GM18861 (cell line): Measurements from ENCODE around the gene RBSN.
A peak's percentile ranks its signal among the peaks of the same experiment; 100 is the strongest.
"Not testable (repeated sequence)": the region's sequence is repeated elsewhere in the genome, so short reads cannot be mapped to it uniquely, and the experiment has no call there.

ENCODE experiments used
- ATAC-seq: cut with Tn5 transposase; IDR thresholded peaks from one replicate; pipeline ENCODE4 v1.9.1; 2021; ENCODE audit not compliant: unreplicated experiment

Gene RBSN

GRCh38 chr3:15098503-15099363 is at the start of gene RBSN:
TSS of gene RBSN (minus strand) at chr3:15099148. CDS start at chr3:15096120, 3,028 bp downstream.
- ATAC-seq: peak; percentile 85

DNA sequence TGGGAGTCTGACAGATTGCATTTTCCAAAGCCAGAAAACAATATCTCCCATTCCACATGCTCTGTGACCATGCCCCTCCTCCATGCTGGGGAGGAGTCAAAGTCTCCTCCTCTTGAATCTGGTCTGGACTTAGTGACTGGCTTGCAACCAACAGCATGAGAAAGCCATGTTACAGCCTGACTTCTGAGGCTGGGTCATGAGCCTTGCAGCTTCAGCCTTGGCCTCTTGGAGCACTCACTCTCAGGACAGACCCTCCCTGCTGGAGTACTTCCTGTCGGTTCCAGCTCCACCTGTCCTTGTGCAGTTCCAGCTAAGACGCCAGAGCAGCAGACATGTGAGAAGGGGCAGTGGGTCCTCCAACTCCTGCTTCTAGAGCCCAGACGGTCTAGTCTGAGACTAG is 49.7 kb upstream of the RBSN start:
- no peak for ATAC-seq

DNA sequence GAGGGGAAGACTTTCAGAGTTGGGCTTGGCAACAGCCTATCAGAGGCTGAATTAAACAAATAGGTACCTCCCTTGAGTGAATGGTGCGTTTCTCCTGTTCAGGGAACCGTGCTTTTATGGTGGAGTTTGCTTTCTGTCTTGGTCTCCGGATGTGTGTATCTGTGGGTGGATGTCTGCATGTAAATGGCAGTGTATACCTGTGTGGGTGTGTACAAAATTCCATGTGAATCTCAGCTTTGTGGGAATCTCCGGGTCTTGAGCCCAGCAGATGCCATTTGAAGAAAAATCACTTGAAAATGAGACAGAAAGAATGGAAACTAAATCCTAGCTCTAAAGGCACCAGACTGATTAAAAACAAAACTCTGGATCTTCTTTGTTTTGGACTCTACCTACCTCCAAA is 37.9 kb upstream of the RBSN start:
- not testable (repeated sequence) for ATAC-seq

- ATAC-seq: not testable (repeated sequence)
Measured at GRCh38 chr3:15134968-15135367, 36.0 kb upstream of the RBSN start.

- ATAC-seq: not testable (repeated sequence)
Measured at GRCh38 chr3:15128403-15128802, 29.5 kb upstream of the RBSN start.

GRCh38 chr3:15126975-15127374 is 28.0 kb upstream of the RBSN start:
- not testable (repeated sequence) for ATAC-seq

GRCh38 chr3:15122398-15122797 is 23.4 kb upstream of the RBSN start:
- no peak for ATAC-seq

DNA sequence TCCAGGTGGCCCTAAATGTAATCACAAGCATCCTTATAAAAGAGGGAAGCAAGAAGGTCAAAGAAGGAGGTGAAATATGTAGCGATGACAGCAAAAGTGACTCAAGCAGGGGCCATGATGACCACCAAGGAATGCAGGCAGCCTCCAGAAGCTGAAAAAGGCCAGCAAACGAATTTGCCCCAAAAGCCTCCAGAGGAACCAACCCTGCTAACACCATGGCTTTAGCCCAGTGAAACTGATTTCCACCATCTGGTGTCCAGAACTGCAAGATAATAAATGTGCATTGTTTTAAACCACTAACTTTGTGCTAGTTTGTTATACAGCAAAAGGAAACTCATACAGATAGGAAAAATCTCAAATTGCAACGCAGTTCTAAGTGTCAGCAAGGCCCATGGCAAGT is 23.0 kb upstream of the RBSN start:
- ATAC-seq: no peak

GRCh38 chr3:15120986-15121385 is 22.0 kb upstream of the RBSN start:
- ATAC-seq: no peak

DNA sequence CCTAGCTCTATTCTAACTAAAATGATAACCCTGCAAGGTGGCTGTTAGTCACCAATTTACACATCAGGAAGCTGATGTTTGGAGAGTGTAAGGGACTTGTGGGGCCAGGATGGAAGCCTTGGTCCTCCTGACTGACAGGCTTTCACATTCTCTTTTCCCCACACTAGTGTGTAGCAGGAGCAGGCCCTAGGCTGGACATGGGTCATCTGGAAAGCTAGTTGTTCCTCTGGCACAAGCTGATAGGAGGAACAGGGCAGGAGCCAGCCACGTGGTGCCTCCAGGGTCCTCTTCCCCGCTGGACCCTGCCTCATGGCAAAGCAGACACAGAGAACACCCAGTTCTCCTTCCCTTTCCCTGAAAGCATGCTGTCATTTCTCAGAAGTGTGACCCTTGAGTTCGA is 18.1 kb upstream of the RBSN start:
- no peak for ATAC-seq

GRCh38 chr3:15116032-15116669 is 17.2 kb upstream of the RBSN start:
- no peak for ATAC-seq

DNA sequence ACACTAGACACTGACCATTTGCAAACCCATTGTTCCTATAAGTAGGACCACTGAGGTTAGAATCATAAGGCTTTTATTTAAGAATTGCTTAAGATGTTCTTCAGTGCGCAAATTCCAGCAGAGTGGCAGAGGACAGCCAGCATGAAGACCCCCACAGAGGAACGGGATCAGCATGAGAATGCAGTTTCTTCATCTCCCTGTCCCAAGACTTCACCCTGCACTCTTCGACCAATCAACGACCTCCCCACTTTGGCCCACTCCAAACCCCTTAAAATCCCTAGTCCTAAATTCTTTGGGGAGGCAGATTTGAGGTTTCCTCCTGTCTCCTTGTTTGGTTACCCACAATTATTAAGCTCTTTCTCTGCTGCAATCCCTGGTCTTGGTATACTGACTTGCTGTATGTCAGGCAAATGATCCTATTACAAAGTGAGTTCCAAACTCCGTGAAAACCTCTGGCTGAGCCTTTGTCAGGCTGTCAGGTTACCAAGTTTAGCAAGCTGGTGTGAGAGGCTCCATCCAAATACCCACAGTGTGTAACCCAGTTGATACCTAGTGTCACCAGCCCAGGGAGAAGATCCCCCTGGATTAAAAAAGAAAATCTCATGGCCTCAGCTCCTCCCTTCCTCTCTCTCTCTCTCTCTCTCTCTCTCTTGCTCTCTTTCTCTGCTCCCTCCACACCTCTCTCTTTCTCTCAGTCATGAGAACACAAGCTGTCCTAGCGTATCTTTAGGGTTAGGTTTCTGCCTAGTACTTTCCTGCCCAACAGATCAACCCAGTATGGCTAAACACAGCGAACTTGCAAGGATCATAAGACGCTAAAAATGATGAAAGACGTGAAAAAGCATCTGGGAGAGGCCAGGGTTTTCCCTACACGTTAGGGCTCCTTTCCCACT is 15.8 kb upstream of the RBSN start:
- no peak for ATAC-seq

GRCh38 chr3:15113884-15114283 is 14.9 kb upstream of the RBSN start:
- ATAC-seq: no peak

GRCh38 chr3:15113471-15113870 is 14.5 kb upstream of the RBSN start:
- ATAC-seq: no peak

DNA sequence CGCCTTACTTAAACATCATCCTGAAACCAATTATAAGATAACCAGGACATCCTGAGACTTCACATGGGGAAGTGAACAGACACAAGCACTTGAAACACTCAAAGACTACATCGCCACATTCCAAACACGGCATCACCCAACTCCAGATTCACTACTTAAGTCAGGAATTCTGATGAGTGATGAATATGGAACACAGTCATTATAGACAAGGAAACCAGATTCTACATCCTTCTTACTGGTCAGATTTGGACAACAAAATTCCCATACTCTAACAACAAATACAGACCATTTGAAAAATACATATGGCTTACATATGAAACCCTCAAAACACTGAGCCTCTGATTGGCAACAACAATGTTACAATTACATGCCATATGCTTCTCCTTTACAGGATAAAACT is 13.1 kb upstream of the RBSN start:
- ATAC-seq: no peak

GRCh38 chr3:15110206-15110605 is 11.3 kb upstream of the RBSN start:
- ATAC-seq: no peak

DNA sequence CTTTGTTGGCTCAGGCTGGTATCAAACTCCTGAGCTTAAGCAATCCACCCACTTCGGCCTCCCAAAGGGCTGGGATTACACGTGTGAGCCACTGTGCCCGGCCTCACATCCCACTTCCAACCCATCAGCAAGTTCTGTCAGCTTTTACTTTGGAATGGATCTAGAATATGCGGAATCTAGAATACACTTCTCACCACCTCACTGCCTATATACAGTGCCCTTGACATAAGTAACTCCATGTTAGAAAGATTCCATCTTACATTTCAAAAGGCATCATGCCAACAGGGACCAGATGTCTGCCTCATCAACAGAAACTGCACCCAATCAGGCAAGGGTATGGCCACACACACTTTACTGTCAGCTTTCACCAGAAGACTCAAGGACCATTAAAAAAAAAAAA is 9.9 kb upstream of the RBSN start:
- no peak for ATAC-seq

- no peak for ATAC-seq
Measured at GRCh38 chr3:15108082-15108545, 9.2 kb upstream of the RBSN start.

DNA sequence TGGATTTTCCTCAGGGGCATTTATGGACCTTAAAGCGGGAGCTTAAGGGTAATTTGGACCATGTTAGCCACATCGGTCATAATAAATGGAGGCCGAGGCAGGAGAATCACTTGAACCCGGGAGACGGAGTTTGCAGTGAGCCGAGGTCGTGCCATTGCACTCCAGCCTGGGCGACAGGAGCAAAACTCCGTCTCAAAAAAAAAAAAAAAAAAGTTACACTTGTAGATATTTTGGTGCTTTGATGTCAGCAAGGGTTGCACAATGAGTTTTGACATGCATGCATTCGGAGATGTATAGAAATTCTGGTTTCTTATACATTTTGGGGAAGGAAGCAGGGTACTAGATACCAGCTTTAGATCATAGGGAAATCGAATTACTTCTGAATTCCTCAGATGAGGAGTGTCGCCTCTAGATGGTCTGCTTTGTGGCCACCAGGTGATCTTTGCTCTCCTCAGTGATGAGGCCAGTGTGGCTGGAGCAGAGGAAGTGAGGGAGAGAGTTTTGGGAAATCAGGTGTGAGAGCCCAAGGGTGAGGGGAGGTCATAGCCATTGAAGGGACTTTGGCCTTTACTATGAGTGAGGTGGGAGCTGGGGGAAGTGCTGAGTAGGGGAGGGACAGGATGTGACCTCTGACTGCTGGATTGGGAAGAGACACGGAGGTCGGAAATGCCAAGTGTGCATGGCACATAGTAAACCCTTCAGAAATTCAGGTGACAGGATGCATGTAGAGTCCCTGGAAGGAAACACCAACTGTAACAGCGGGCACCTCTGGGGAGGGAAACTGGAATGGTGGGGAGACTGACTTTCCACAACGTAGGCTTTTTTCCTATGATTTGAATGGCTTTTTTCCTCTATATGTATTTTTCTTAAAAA is 8.4 kb upstream of the RBSN start:
- ATAC-seq: no peak

GRCh38 chr3:15102836-15103235 is 3.9 kb upstream of the RBSN start:
- no peak for ATAC-seq
